ENCODE measurements around the gene SMAD7. TPM values are rescaled to one million over a fixed set of nuclear protein-coding genes. Genes with fewer than 3 reads are reported as not detected.

SMAD7 gene
- total RNA-seq, 2 donors from 2014 or later = 23.3 to 44.5 TPM

DNA sequence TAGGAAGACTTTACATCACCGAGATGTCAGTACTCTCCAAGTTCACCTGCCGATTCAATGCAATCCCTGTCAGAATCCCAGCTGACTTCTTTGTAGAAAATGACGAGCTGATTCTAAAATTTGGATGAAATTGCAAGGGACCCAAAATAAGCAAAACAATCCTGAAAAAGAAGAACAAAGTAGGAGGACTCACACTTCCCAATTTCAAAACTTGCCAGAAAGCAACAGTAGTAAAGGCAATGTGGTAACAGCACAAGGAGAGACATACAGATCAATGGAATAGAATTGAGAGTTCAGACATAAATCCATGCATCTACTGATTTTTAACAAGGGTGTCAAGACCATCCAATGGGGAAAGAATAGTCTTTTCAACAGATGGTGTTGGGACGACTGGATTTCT is 52.2 kb downstream of the SMAD7 start:
- Histone ChIP-seq H3K27ac (no peak overlapping the region), H3K4me3 (no peak overlapping the region), H3K27me3 (no peaks in the 10 kb centered on the region), H3K36me3 (replicated peaks in 1 of 2; ENCODE audit: insufficient read depth in 1 of 2, low read depth in 2 of 2) (no peaks in the 10 kb centered on the region), H3K4me1 (peaks cover 15% of the 10 kb centered on the region), H3K9me3 (no peaks in the 10 kb centered on the region)
- 82 to 83% methylated on average over 4 of the region's 4 CpGs for WGBS, 2 donors
- ATAC-seq (no peak), DNase-seq (no peak)
- intact Hi-C loops (cut with DNase I) = no loop called here
- no peak for TF ChIP-seq POLR2A (IDR thresholded peaks at IDR 0.05)
- TF ChIP-seq, protein P1, sequence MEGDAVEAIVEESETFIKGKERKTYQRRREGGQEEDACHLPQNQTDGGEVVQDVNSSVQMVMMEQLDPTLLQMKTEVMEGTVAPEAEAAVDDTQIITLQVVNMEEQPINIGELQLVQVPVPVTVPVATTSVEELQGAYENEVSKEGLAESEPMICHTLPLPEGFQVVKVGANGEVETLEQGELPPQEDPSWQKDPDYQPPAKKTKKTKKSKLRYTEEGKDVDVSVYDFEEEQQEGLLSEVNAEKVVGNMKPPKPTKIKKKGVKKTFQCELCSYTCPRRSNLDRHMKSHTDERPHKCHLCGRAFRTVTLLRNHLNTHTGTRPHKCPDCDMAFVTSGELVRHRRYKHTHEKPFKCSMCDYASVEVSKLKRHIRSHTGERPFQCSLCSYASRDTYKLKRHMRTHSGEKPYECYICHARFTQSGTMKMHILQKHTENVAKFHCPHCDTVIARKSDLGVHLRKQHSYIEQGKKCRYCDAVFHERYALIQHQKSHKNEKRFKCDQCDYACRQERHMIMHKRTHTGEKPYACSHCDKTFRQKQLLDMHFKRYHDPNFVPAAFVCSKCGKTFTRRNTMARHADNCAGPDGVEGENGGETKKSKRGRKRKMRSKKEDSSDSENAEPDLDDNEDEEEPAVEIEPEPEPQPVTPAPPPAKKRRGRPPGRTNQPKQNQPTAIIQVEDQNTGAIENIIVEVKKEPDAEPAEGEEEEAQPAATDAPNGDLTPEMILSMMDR (IDR thresholded peaks at IDR 0.05) = no peak

DNA sequence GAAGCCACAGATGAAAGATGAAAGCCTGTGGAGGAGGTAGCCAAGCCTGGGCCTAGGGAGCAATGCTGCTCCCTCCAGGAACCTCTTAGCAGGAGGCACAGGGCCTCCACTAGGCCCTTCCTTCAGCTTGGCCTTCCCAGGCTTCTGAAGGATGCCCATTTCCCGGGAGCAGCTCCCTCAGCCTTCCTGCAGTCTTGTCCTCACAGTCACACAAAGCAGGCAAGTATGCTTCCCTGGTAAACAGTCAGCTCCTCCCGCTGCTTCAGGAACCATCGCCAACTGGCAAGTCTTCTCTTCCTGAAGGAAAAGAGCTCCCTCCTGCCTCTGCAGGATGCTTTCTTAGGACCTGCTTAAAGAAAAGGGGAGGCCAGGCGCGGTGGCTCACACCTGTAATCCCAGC is 53.2 kb downstream of the SMAD7 start:
- TF ChIP-seq, protein P1 (IDR thresholded peaks at IDR 0.05) = no peak
- TF ChIP-seq POLR2A (IDR thresholded peaks at IDR 0.05) = no peak
- ATAC-seq = no peak
- Histone ChIP-seq H3K27me3 (no peaks in the 10 kb centered on the region), H3K4me3 (no peak overlapping the region), H3K9me3 (no peaks in the 10 kb centered on the region), H3K27ac (peak overlapping the region in 1 of 4 donors; percentile 34), H3K36me3 (replicated peaks in 1 of 2; ENCODE audit: insufficient read depth in 1 of 2, low read depth in 2 of 2) (no peaks in the 10 kb centered on the region), H3K4me1 (peaks cover 12% of the 10 kb centered on the region)
- WGBS, 2 donors = 87 to 100% methylated on average over 2 to 5 of the region's 5 CpGs
- no peak for DNase-seq
- intact Hi-C loops (cut with DNase I) = no loop called here

DNA sequence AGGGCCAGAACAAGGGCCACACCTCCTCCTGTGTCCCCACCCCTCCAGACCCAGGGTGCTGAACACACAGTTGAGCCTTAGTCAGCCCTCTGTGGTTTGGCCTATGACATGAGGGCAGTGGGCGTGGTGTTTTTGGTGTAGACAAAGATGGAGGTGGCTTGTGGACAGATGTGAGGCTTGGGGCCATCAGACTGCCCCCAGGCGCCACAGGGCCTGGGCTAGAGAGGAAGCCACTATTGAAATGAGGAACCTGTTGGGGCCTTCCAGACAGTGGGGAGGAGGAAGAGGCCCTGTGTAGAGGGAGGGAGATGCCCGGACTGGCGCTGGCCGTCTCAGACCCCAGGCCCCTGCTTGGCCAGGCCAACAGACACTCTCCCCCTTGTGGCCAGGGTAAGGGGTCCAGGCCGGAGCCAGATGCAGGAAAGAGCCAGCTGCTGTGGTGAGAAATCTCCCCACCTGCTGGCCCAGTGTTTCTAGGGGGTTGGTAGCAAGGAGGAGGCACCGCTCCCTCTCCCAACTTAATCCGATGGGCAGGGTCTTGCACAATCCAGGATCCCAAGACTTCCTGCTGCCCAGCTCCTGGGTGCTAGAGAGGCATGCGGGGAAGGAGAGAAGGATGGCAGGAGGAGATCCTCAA is 53.8 kb downstream of the SMAD7 start:
- peaks cover 7% of the 10 kb centered on the region for H3K4me1 ChIP-seq
- H3K27ac ChIP-seq = peak overlapping the region in 1 of 4 donors; percentile 34
- peak; percentile 15 for ATAC-seq
- no peaks in the 10 kb centered on the region for H3K27me3 ChIP-seq
- H3K4me3 ChIP-seq = no peak overlapping the region
- no peaks in the 10 kb centered on the region for H3K9me3 ChIP-seq
- intact Hi-C loops (cut with DNase I) = no loop called here
- DNase-seq = peak in 1 of 4 donors; percentile 82
- H3K36me3 ChIP-seq (replicated peaks in 1 of 2; ENCODE audit: insufficient read depth in 1 of 2, low read depth in 2 of 2) = no peaks in the 10 kb centered on the region
- TF ChIP-seq, protein P1 (IDR thresholded peaks at IDR 0.05) = no peak
- TF ChIP-seq POLR2A (IDR thresholded peaks at IDR 0.05) = peak in 1 of 3 donors; percentile 28
- 76 to 92% methylated on average over 9 of the region's 9 CpGs for WGBS, 2 donors

DNA sequence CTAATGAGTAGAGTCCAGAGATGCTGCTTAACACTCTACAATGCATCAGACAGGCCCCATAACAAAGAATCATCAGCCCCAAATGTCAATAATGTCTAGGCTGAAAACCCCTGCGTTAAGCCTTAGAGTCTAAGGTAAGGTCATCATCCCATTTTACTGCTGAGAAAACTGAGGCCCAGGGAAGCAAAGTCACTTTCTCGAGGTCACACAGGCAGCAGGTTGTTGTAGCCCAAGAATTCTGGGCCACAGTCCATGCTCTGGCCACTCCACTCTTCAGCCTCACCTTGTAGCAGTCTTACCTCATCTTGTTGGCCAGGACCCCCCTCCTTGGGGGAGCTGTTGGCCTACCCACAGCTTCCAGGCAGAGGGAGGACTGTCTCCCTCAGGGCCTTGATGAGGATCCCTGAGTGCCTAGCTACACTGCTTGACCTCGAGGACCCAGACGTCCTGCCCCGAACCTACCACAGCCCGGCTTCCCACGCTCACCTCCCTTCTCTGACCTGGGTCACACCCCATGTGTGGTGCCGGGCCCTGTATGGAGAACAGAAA is 54.4 kb downstream of the SMAD7 start:
- Histone ChIP-seq H3K4me1 (peaks cover under 1% of the 10 kb centered on the region), H3K4me3 (no peak overlapping the region), H3K27me3 (no peaks in the 10 kb centered on the region), H3K9me3 (no peaks in the 10 kb centered on the region), H3K27ac (peak overlapping the region in 1 of 4 donors; percentile 23), H3K36me3 (replicated peaks in 1 of 2; ENCODE audit: insufficient read depth in 1 of 2, low read depth in 2 of 2) (no peaks in the 10 kb centered on the region)
- TF ChIP-seq, protein P1 (IDR thresholded peaks at IDR 0.05) = no peak
- TF ChIP-seq POLR2A (IDR thresholded peaks at IDR 0.05) = no peak
- ATAC-seq = no peak
- 80 to 85% methylated on average over 6 to 8 of the region's 8 CpGs for WGBS, 2 donors
- no peak for DNase-seq
- intact Hi-C loops (cut with DNase I) = no loop called here

All from body of pancreas (tissue), 4 donors.